ENCODE data around the gene GRB14. TPM values are rescaled to one million over a fixed set of nuclear protein-coding genes. Genes with fewer than 3 reads are reported as not detected.

Gene GRB14
- total and polyA plus RNA-seq, 2 of the 13 experiments (the other 11 are each of a cell fraction or from before 2014, with no cell fraction given), result 4.6 to 5.8 TPM

- TF ChIP-seq U2AF2 (IDR thresholded peaks at IDR 0.05; ENCODE audit: low read depth, low read length), result no peak
- no peak for TF ChIP-seq ZNF615 (CRISPR knock-in tag; IDR thresholded peaks at IDR 0.05; ENCODE audit: borderline replicate concordance)
- TF ChIP-seq ZSCAN22 (CRISPR knock-in tag; IDR thresholded peaks at IDR 0.05), result no peak
- no peak for TF ChIP-seq SALL2 (CRISPR knock-in tag; IDR thresholded peaks at IDR 0.05)
- TF ChIP-seq ZNF17 (CRISPR knock-in tag; IDR thresholded peaks at IDR 0.05), result no peak
- TF ChIP-seq SAFB2 (CRISPR knock-in tag; IDR thresholded peaks at IDR 0.05; ENCODE audit: borderline replicate concordance, low read depth), result no peak
- no peak for TF ChIP-seq ZNF777 (CRISPR knock-in tag; IDR thresholded peaks at IDR 0.05)
- 0 out of 2 replicates have a peak, but pooled peaks have one; percentile 31 for TF ChIP-seq GATAD1 (CRISPR knock-in tag; IDR thresholded peaks at IDR 0.05)
- no peak for TF ChIP-seq TBX2 (CRISPR knock-in tag; IDR thresholded peaks at IDR 0.05; ENCODE audit: borderline replicate concordance)
- TF ChIP-seq EP300 (IDR thresholded peaks at IDR 0.05; ENCODE audit: low read depth in 2 of 2, low read length in 2 of 2), result no peak
- TF ChIP-seq EP300 (CRISPR knock-in tag; IDR thresholded peaks at IDR 0.05; ENCODE audit: borderline replicate concordance), result no peak
- no peak for TF ChIP-seq PCBP2 (optimal IDR thresholded peaks at IDR 0.05; ENCODE audit: low read depth, low read length, poor library complexity, severe bottlenecking)
- TF ChIP-seq HBP1 (CRISPR knock-in tag; IDR thresholded peaks at IDR 0.05; ENCODE audit: low read depth), result no peak
- TF ChIP-seq, protein P1, sequence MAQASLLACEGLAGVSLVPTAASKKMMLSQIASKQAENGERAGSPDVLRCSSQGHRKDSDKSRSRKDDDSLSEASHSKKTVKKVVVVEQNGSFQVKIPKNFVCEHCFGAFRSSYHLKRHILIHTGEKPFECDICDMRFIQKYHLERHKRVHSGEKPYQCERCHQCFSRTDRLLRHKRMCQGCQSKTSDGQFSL (CRISPR knock-in tag; IDR thresholded peaks at IDR 0.05), result no peak
- TF ChIP-seq, protein P2, sequence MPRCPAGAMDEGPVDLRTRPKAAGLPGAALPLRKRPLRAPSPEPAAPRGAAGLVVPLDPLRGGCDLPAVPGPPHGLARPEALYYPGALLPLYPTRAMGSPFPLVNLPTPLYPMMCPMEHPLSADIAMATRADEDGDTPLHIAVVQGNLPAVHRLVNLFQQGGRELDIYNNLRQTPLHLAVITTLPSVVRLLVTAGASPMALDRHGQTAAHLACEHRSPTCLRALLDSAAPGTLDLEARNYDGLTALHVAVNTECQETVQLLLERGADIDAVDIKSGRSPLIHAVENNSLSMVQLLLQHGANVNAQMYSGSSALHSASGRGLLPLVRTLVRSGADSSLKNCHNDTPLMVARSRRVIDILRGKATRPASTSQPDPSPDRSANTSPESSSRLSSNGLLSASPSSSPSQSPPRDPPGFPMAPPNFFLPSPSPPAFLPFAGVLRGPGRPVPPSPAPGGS (CRISPR knock-in tag; IDR thresholded peaks at IDR 0.05), result no peak
- no peak for TF ChIP-seq ZFP82 (CRISPR knock-in tag; IDR thresholded peaks at IDR 0.05; ENCODE audit: borderline replicate concordance)
- TF ChIP-seq TEF (CRISPR knock-in tag; IDR thresholded peaks at IDR 0.05), result no peak
- no peak for TF ChIP-seq NFKBIZ (CRISPR knock-in tag; IDR thresholded peaks at IDR 0.05)
- TF ChIP-seq ZFP1 (CRISPR knock-in tag; IDR thresholded peaks at IDR 0.05), result no peak
- no peak for TF ChIP-seq ZNF768 (CRISPR knock-in tag; IDR thresholded peaks at IDR 0.05)
- TF ChIP-seq HCFC1 (IDR thresholded peaks at IDR 0.05; ENCODE audit: low read depth, low read length), result no peak
- TF ChIP-seq ARNT2 (CRISPR knock-in tag; IDR thresholded peaks at IDR 0.05; ENCODE audit: low read depth), result no peak
- no peak for TF ChIP-seq CCDC6 (CRISPR knock-in tag; IDR thresholded peaks at IDR 0.05)
- TF ChIP-seq ZGPAT (CRISPR knock-in tag; IDR thresholded peaks at IDR 0.05), result no peak
- no peak for TF ChIP-seq ZNF878 (CRISPR knock-in tag; IDR thresholded peaks at IDR 0.05)
- peak; percentile 45; the same call in 1 of the 2 replicates for TF ChIP-seq THAP11 (CRISPR knock-in tag; IDR thresholded peaks at IDR 0.05)
- no peak for TF ChIP-seq ZFP90 (CRISPR knock-in tag; IDR thresholded peaks at IDR 0.05; ENCODE audit: borderline replicate concordance)
- TF ChIP-seq ZNF326 (CRISPR knock-in tag; IDR thresholded peaks at IDR 0.05; ENCODE audit: borderline replicate concordance), result no peak
These were observed 21.2 kb downstream of the GRB14 start (continued) for GRCh38 chr2:164599954-164600589.
